GM10248 (cell line): ENCODE measurements around the gene DYNC2LI1.

Experiments
- CTCF ChIA-PET: fragments of 300-600 bp; sonication (Branson Sonifier 250); formaldehyde crosslinking; extraction: SDS; loops from one replicate; lab custom pipeline; 2021; ENCODE audit warnings: antibody characterized with exemption; lab: Yijun Ruan, JAX
- POLR2A ChIA-PET: fragments of 350-650 bp; sonication (Branson Sonifier 250); formaldehyde crosslinking; extraction: SDS; loops from one replicate; lab custom pipeline; 2020; ENCODE audit warnings: antibody characterized with exemption; lab: Yijun Ruan, JAX
- DNase-seq: peaks from one replicate; pipeline ENCODE4 v3.0.0; 2012; ENCODE audit errors: extremely low spot score
- TF ChIP-seq, protein P1 (sequence below): IDR thresholded peaks from 2 replicates; pipeline ENCODE4 v1.5.1; 2012; ENCODE audit warnings: mild to moderate bottlenecking, low read depth; ENCODE audit errors: extremely low read depth, missing control alignments, control extremely low read depth

Gene DYNC2LI1

DNA sequence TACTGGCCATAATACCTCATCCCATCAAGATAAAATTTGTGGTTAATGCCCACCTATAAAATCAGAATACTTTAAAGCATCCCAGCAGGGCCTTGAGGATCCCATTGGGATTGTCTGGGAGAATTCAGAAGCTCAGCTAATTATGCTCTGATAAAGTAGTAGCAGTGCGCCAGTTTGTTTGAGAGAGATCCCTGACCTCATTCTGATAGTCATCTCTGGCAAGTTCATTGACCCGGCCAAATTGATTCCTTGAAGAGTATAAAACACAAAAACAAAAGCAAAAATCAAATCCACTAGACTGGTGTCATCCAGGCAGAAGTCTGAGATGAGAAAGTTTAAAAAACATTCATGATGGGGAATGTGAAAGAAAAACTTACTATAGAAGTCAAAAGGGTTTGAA lies 50.7 kb downstream of the DYNC2LI1 start:
- CTCF ChIA-PET, result interaction anchor here (2.5 kb wide), 1 partner anchor 12 kb away, joined by 6 read pairs; no protein-coding TSS in a partner anchor
- TF ChIP-seq, protein P1, sequence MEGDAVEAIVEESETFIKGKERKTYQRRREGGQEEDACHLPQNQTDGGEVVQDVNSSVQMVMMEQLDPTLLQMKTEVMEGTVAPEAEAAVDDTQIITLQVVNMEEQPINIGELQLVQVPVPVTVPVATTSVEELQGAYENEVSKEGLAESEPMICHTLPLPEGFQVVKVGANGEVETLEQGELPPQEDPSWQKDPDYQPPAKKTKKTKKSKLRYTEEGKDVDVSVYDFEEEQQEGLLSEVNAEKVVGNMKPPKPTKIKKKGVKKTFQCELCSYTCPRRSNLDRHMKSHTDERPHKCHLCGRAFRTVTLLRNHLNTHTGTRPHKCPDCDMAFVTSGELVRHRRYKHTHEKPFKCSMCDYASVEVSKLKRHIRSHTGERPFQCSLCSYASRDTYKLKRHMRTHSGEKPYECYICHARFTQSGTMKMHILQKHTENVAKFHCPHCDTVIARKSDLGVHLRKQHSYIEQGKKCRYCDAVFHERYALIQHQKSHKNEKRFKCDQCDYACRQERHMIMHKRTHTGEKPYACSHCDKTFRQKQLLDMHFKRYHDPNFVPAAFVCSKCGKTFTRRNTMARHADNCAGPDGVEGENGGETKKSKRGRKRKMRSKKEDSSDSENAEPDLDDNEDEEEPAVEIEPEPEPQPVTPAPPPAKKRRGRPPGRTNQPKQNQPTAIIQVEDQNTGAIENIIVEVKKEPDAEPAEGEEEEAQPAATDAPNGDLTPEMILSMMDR, result no peak
- POLR2A ChIA-PET, result no interaction called here
- no peak for DNase-seq

DNA sequence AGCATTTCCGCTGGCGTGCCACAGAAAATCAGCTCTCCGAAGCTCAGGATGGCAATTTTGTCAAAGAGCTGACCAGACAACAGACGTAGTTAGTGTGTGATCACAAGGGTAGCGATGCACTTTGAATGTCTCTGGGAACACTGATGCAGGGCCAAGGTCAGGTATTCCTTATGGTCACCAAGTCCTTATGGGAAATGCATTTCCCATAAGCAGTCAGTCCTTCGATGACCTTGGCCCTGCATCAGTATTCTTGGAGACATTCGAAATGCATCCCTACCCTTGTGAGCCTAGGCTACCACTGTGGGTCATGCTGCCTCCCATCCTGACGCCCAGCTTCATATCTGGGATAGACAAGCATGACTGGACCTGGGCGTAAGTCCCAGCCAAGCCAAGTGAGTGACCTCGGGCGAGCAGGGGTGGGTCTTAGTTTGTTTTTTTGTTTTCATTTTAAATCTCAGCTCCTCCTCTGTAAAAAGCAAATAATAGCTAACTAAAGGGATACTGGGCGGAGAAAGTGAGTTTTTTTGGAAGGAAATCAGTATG lies 51.2 kb downstream of the DYNC2LI1 start:
- TF ChIP-seq, protein P1, result no peak
- CTCF ChIA-PET, result interaction anchor here (1.0 to 2.5 kb wide), 2 partner anchors 10 to 12 kb away, joined by 4 to 6 read pairs; no protein-coding TSS in a partner anchor
- POLR2A ChIA-PET, result no interaction called here
- no peak for DNase-seq

DNA sequence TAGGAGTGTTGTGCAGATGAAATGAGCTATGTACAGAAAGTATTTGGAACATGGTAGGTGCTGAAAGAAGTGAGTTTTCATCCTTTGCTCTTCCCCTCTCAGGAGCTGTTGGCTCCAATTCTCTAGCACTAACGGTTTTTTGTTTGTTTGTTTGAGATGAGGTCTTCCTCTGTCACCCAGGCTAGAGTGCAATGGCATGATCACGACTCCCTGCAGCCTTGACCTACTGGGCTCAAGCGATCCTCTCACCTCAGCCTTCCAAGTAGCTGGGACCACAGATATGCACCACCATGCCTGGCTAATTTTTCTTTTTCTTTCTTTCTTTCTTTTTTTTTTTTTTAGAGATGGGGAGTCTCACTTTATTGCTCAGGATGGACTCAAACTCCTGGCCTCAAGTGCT lies 52.0 kb downstream of the DYNC2LI1 start:
- ChIA-PET POLR2A (no interaction called here), CTCF (interaction anchor here (1.0 to 2.5 kb wide), 2 partner anchors 10 to 11 kb away, joined by 4 to 6 read pairs; no protein-coding TSS in a partner anchor)
- DNase-seq, result no peak
- TF ChIP-seq, protein P1, result no peak

DNA sequence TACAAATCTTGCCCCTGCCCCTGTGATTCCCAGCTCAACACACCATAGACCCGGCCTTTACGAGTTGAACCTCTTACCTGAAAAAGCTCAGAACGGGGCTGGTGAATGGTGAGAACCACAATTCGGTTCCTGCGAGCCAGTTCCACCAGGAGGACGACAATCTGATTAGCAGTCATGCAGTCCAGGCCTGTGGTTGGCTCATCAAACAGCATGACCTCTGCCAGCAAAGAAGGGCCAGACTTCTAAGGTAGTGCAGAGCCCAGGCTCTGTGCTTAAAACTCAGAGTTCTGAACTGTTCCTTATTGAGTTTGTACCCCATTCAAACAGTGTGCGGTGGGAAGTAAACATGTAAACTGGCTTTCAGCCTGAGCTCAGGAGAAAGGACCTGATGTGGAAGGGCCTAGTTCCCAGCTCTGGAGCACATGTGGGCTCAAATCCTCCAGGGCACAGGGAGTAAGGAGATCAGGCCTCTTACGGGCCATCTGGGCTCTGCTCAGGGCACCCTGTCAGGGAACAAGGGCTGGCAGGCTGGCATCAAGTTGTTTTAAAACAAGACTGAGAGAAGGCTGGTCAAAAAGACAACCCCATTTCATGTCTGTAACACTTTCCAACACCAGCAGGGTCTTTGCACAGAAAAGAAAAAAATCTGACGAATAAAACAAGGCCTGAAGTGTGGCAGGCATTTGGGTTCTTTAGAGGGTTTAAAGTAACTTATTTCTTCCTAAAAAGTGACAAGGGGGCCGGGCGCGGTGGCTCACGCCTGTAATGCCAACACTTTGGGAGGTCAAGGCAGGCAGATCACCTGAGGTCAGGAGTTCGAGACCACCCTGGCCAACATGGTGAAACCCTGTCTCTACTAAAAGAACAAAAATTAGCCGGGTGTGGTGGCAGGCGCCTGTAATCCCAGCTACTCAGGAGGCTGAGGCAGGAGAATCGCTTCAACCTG lies 52.7 kb downstream of the DYNC2LI1 start:
- TF ChIP-seq, protein P1, result no peak
- DNase-seq, result no peak
- ChIA-PET POLR2A (no interaction called here), CTCF (interaction anchor here (2.5 kb wide), 1 partner anchor 10 kb away, joined by 6 read pairs; no protein-coding TSS in a partner anchor)

DNA sequence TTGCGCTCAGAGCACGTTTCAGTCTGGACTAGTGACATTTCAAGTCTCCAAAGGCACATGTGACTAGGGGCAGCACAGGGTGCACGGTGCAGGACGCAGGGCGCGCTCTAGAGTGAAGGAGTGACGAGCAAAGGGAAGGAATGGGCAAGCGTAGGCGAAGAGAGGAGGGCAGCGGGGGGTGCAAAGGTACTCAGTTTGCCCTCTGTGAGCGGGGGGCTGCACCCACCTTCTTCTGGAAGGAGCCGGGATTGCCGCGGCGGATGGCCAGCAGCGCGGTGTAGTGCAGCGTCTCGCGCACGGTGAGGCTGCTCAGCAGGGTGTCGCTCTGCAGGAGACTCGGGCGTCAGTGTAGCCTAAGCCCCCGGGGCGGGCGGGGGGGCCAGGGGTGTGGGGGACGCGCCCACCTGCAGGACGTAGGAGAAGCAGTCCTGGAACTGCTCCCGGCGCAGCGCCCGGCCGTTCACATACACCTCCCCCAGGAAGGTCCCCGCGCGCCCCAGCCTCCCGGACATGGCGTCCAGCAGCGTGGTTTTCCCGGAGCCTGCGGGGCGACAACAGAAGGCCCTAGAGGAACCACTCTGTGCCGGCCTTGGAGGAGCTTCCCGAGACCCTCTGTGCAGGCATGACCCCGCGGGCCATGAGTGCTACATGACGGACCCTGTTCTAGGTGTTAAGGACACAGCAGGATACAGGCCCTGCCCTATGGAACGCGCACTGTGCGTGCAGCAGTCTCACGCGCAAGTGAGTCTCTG lies 57.9 kb downstream of the DYNC2LI1 start:
- CTCF ChIA-PET, result no interaction called here
- POLR2A ChIA-PET, result no interaction called here
- DNase-seq, result no peak
- TF ChIP-seq, protein P1, result no peak

DNA sequence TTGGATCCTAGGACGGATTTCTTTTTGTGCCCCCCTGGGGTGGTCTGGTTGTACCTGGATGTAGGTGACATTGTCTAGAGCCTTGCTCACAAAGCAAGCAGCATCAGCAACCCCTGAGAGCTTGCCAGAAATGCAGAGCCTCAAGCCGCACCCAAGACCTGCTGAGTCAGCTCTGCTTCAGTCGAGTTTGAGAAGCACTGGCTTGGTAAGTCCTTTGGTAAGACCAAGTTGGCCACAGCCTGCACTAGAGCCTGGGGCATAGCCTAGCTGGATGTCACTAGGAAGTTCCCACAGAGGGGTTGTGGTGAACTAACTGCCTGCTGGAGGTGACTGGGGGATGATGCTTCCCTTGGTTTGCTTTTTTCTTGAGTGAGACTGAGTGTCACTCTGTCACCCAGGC lies 58.6 kb downstream of the DYNC2LI1 start:
- ChIA-PET POLR2A (no interaction called here), CTCF (no interaction called here)
- TF ChIP-seq, protein P1, result no peak
- no peak for DNase-seq
